ENCODE measurements around the gene C12orf56.
"Not testable (repeated sequence)": the region's sequence is repeated elsewhere in the genome, so short reads cannot be mapped to it uniquely, and the experiment has no call there.

Gene C12orf56

DNA sequence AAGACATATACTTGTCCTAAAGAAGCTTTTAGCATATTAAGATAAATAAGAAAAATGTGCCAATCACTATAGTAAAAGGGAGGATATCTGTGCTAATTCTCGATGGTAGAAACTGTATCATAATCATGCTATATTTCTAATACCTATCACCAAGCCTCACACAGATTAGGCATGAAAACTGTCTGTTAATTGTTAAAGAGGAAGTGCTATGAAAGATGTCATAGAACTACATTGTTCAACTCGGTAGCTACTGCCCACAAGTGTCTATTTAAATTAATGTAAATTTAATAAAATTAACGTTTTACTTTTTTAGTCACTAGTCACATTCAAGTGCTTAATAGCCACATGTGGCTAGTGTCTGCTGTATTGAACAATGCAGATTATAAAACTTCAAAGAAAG lies 90.9 kb downstream of the C12orf56 start:
- no peak for DNase-seq

DNA sequence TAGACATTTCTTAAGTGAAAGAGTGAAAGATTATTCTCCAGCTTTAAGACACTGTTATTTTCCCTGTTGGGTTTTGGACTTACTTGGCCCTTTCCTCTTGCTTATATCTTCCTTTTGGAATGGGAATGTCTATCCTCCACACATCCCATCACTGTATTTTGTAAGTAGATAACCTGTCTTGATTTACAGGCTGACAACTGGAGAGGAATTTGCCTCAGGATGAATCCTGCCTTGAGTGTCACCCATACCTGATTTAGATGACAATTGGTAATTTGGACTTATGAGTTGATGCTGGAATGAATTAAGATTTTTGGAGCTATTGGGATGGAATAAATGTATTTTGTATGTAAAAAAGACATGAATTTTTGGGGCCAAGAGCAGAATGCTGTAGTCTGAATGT lies 94.3 kb downstream of the C12orf56 start:
- no peak for DNase-seq

DNA sequence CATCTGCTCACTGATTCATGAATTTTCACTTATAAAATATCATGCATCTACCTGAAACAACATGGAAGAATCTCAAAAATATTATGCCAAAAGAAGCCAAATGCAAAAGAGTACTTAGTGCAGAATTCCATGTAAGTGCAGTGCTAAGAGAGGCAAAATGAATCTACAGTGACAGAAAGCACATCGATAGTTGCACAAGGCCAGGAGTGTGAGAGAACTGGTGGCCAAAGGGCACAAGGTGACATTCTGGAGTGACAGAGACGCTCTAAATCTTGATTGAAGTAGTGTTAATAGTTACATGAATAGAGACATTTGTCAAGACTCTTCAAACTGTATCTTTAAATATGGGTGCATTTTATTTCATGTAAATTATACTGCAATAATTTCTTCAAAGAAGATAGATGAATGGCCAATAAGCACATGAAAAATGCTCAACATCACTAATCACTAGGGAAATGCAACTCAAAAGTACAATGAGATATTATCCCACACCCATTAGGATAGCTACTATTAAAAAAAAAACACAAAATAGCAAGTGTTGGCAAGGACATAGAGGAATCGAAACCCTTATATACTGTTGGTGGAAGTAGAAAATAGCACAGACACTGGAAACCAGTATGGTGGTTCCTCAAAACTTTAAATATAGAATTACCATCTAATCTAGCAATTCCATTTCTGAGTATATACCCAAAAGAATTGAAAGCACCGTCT lies 96.7 kb downstream of the C12orf56 start:
- DNase-seq: no peak

DNA sequence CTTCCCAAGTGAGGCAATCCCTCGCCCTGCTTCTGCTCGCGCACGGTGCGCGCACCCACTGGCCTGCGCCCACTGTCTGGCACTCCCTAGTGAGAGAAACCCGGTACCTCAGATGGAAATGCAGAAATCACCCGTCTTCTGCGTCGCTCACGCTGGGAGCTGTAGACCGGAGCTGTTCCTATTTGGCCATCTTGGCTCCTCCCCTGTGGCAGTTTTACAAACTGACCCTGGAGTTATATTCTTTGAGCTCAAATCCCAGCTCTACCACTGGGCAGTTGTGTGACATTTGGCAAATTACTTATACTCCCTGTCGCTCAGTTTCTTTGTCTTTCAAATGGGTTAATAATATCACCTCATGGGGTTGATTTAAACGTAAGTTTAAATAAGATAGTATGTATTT lies 97.4 kb downstream of the C12orf56 start:
- DNase-seq: not testable (repeated sequence)

DNA sequence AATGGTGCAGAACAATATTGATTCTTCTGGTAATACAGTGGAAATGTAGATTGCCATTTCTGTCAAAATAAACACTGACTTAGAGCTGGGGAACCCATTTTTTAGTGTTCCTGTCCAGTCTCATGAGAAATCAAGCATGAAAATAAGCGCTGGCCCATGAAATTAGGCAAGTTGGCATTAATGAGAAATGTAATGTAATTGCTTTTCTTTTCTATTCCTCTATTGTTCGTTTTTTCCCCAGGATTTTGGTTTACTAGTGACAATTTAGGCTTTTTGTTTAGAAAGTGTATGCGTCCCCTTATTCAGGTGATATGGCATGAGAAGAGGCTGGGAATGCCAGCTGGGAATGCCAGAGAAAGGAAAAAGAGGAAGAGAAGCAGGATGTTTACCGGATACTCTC lies 104.0 kb downstream of the C12orf56 start:
- DNase-seq: no peak

DNA sequence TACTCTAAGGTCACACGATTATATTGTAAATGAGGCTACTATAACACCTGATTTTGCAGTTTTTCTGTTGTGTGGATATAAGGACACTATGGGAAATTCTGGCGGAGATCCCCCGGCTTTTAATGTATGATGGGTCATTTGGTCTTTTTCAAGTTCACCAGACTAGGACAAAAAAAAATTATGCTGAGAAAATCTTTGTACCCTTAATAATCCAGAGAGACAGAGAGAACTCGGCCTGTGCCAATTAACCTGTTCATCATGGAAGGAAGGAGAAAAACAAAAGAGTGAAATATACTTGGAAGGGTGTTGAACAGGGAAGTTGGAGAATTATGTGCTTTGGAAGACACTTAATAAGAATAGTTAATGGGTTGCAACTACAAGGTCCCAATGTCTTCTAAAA lies 106.3 kb downstream of the C12orf56 start:
- DNase-seq: no peak

DNA sequence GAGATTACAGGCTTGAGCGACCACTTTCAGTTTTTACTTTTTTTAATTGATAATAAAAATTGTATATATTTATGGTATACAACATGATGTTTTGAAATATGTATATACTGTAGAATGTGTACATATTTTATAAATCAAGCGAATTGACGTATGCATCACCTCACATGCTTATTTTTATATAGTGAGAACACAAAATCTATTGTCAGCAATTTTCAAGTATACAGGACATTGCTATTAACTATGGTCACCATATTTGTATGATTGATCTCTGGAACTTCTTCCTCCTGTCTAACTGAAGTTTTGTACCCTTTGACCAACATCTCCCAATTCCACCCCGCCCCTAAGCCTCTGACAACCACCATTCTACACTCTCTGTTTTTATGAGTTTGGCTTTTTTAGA lies 112.1 kb downstream of the C12orf56 start:
- DNase-seq: no peak

DNA sequence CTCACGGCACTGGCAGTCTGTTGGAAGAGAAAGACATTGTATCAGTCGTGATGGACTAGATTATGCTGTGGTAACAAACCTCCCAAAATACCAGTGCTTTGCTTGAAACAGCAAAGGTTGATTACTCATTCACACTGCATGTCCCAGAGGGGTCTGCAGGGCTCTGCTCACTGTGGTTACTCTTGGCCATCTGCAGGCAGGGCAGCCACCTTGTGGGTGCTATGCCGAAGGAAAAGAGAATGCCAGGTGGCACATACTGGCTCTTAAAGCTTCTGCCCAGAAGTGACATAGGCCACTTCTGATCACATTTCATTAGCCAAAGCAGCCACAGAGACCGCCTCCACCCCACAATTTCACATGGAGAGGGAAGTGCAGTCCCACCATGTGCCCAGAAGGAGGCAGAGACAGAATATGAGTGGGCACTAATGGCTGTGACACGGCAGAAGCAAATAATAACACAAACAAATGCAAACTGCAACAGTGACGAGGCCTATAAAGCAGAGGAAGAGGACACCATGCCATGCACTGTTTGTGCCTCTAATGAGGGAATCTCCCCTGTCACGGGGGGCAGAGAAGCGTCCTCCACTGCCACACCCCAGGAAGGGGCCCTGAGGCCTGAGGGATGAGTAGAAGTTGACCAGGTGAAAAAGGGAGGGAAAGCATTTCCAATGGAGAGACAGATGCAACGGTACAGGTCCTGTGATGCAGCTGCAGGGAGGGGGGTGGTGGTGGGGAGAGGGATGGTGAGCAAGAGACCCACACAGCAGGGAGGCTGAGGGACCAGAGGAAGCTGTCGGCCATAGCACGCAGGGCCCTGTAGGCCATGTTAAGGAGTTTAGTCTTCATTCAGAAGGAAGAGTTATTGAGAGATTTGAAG lies 116.8 kb downstream of the C12orf56 start:
- no peak for DNase-seq

DNA sequence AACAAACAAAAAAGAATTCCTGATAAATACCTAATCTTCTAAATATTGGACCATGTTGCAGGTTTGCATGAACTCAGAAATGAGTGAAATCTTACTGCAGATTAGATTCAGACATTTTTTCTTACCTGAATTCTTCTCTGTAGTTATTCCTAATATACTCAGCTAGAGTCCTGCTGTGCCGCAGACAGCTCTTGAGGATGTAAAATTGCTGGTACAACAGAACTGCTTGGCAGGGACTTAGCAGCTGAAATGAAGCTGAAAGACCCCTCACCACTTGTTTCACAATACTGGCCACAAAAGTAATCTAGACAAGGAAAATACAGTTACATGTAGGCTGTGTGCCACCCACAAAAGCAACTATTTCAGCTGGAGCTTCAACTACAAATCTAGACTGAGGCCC lies 120.1 kb downstream of the C12orf56 start:
- no peak for DNase-seq

DNA sequence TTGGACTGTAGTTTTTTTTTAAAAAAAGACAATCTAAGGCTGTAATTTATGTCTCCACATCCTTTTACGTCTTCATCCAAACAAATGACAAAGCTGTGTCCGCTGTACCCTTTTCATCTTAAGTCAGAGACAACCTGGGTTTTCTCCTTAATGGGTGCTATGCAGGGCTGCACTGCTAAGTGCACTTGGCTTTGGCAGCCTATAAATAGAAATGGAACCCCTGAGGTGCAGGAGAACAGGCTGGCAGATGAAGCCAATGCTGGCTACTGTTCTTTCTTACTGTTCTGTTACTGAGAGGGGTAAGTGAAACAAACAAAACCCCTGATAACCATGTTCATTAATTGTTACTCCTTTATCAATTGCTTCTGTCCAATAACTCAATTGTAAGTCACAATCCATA lies 121.4 kb downstream of the C12orf56 start:
- no peak for DNase-seq

DNA sequence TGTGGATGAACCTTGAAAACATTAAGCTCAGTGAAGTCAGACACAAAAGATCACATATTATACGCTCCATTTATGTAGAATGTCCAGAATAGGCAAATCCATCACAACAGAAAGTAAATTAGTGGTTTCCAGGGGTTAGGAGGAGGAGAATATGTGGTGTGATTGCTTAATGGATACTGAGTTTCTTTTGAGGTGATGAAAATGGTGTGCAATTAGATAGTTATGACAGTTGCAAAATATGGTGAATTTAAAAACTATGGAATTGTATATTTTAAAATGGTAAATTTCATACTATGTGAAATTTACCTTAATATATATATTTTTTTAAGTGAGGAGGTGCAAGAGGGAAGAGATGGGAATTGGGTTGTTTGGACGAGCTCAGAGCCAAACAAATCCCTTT lies 122.1 kb downstream of the C12orf56 start:
- DNase-seq: no peak

DNA sequence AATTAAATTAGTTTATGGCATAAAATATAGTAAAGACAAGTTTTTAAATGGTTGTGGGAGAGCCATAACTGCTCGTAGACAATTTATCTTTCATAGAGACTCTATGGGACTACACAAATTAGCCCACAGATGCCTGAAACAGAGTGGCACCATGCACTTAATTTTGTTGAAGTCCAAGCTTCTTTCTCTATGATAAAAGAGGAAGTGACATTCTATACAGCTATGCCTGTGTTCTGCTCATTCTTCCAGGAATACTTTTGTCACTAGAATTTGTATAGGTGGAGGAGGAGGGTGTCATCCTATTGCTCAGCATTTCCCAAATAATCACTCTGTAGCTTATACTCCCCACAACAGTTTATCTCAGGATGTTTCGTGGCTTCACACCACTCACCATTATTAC lies 124.7 kb downstream of the C12orf56 start:
- no peak for DNase-seq

DNA sequence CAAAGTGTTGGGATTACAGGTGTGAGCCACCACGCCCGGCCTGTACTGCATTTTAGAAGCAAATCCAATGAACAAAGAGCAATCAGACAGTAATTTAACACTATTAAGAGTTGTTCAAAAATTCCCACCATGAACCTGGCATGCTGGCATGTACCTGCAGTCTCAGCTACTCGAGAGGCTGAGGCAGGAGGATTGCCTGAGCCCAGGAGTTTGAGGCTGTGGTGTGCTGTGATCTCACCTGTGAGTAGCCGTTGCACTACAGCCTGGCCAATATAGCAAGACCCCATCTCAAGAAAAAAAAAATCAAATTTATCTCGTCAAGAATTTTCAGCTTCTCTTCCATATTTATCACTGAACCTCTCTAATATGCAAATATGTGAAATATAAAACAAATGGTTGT lies 128.7 kb downstream of the C12orf56 start:
- DNase-seq: no peak

DNA sequence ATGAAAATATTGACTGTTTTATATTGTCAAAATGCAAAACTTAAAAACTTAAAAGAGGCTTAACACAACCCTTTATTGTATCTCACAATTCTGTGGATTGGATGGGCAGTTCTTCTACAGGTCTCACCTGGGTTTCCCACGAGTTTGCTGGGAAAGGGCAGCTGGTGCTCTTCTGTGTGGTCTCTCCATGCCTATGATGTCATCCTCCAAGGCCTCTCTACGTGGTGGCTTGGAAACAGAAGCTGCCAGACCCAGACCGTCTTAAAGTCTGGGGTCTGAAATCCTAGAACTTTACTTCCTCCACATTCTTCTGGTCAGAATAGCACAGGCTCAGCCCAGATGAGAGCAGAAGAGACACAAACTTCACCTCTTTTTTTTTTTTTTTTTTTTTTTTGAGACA lies 132.0 kb downstream of the C12orf56 start:
- no peak for DNase-seq

DNA sequence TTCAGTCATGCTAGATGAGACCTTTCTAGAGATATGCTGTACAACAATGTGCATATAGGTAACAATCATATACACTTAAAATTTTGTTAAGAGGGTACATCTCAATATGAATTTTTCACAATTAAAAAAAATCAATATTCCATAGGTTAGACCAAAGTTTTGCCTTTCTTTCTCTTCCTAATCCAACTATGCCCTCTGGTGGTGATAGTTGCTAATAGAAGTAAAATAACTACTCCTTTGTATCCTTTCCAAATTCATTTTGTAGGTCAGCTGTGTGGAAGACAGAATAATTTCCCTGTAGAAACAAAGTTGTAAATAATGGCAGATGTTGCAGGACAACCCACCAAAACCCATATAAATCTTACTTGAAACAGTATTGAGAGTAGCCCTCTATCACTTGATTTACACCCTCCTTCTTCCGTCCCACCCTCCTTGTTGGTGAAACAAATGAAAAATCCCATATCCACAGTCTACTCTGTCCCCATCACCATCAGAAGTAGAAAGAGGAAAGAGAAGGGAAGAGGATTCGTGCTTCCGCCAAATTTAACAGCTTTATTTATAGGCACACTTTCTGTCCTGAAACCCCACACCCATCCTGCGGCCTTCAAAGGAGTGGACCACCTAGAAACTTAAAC lies 134.3 kb downstream of the C12orf56 start:
- DNase-seq: no peak

DNA sequence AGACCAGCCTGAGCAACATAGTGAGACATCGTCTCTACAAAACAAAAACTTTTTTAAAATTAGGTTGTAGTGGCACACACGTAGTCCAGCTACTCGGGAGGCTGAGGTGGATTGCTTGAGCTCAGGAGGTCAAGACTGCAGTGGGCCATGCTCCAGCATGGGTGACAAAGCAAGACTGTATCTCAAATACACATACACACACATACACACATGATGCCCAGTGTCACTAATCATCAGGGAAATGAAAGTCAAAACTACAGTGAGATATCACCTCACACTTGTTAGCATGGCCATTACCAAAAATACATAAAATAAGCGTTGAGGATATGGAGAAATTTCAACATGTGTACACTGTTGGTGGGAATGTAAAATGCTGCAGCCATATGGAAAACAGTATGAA lies 135.3 kb downstream of the C12orf56 start:
- DNase-seq: no peak

DNA sequence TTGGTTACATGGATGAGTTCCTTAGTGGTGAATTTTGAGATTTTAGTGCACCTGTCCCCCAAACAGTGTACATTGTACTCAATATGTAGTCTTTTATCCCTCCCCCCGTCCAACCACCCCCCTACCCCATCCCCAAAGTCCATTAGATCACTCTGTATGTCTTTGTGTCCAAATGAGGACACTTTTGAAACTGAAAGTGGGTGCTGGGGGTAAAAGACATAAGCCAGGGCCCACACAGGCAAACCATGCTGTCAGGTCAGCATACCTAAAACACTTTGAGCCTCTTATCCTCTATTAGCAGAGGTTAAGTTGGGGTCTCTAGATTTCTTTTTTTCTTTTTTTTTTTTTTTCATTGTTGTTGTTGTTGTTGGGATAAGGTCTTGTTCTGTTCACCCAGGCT lies 137.2 kb downstream of the C12orf56 start:
- DNase-seq: no peak

DNA sequence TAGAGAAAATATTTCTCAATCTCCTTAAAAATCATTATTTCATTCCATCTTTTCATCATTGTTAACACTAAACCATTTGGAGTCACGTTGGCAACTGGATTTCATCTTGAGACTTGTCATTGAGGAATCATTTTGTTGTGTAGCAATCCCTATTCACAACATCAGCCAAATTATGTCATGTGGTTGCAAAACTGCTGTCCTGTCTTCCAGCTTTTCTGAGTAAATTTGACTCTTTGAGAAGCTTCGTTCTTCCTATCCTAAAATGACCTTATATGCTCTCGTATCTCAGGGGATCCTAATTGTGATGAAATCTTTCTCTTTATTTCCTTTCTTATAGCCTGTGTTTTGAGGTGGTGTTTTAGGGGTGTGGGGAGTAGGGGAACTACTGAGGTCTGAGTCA lies 137.9 kb downstream of the C12orf56 start:
- no peak for DNase-seq

DNA sequence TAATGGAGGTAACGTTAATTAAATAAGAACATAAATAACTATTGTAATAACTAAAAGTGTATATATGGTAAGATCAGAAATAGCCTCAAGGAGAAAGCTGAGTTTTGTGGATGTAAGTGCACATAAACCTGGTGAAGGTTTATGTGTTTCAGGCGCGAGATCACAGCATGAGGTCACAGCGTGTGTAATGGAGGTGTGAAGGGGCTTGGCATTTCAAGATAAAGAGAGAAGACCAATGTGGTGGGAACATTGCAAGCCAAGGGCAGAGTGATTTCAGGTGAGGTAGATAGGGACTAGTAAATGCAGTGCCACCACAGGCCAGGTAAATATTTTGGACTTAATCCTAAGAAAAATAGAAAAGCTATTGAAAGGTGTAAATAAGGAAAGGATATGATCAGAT lies 146.7 kb downstream of the C12orf56 start:
- no peak for DNase-seq

DNA sequence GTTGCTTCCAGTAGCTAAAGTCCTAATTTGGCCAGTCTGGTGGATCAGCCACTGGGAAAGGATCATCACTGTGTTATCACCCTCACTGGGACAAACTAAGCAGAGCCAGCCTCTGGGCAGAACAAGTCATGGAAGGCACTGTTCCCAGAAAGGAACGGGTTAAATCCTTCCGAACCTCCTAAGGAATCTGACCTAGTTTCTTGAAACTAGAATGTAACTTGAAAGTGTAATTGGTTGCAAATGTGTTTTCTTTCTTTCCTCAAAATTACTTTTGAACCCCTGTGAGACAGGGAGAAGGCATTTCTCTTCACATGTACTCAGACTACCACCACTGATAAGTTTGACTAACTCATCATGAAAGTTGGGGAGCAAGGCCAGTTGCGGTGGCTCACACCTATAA lies 149.8 kb downstream of the C12orf56 start:
- DNase-seq: no peak

DNA sequence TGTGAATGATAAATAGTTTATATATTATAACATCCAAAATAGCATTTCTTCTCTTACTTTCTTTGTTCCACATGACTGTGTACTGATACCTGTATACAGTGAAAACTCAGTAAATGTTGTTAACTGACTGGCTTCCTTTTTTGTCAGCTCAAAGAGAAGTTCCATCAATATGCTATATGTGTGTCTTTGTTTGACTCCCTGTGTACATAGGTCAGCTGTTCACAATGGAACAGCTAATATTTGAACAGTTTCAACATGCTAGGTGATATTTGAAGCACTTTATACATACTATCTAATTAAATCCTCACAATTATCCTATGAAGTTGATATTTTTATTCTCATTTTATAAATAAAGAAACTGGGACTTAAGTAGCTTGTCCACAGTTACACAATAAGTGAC lies 153.2 kb downstream of the C12orf56 start:
- DNase-seq: no peak

DNA sequence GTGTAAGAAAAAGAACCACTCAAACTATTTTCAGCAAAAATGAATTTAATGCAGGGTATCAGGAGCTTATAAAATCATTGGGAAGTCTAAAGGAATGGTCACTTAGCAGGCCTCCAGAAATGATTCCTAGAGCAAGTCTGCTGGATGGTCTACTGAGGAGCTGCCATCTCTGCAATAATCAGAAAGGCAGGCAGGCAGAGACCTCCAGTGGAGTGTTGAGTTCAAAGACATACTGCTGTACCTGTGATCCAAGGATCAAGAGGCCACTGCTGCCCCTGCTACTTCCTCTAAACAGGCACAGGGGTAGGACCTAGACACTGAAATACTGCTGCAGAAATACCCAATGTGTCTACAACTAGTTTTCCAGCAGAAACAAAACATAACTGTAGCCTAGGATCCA lies 154.0 kb downstream of the C12orf56 start:
- DNase-seq: no peak

DNA sequence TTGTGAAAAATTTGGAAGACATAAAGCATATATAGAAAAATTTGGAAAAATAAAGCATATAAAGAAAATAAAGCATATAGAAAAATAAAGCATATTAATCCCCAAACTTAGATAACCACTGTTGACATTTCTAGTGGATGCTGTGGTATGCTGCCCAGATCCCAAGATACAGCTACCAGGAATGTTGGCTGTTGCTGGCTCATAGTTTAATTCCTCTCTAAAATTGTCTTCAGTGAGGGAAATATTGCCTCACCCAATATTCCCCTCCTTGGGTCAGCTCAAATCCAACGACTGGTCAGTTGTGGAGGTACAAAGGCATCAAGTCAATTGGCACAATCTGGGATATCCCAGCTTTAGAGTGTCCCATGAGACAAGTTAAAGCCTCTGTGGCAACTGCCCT lies 158.4 kb downstream of the C12orf56 start:
- DNase-seq: no peak

DNA sequence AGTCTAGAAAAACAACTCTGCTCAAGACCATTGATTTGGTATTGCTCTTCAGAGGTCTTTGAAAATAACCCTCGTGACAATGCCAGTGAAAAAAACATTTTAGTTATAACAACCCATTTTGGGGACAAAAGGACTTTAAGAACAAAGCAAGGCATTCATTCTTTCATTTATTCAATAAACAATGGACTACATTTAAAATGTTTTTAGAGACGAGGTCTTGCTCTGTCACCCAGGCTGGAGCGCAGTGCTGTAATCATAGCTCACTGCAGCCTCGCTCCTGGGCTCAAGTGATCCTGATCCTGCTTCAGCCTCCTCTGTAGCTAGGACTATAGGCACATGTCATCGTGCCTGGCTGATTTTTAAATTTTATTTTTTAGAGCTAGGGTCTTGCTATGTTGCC lies 160.8 kb downstream of the C12orf56 start:
- DNase-seq: no peak
